GM23338 (cell line): ENCODE results near the gene VSTM1. TPM values are rescaled to one million over a fixed set of nuclear protein-coding genes. Genes with fewer than 3 reads are reported as not detected.

Experiments used
- ATAC-seq: fragments of 200-7000 bp; cut with Tn5 transposase; 3 replicates; pipeline ENCODE4 v1.9.1; 2020
- DNase-seq: peaks from one replicate; pipeline ENCODE4 v3.0.0-alpha.2; 2015; ENCODE audit warnings: low spot score
- H2AFZ ChIP-seq: fragments of 200-600 bp; sonication (generic); 2 replicates; pipeline ENCODE4 v1.8.0; 2016; ENCODE audit warnings: antibody characterized with exemption, mild to moderate bottlenecking, moderate library complexity
- H3F3A ChIP-seq: fragments of 200-600 bp; sonication (generic); replicated peaks from 2 replicates; pipeline ENCODE4 v1.8.0; 2017; ENCODE audit warnings: antibody characterized with exemption, mixed run types, low read depth
- H3K27ac ChIP-seq: fragments of 200-600 bp; sonication (generic); 2 replicates; pipeline ENCODE4 v1.6.1; 2016; ENCODE audit warnings: low read depth
- H3K27me3 ChIP-seq: fragments of 200-600 bp; sonication (generic); 2 replicates; pipeline ENCODE4 v1.8.0; 2016; ENCODE audit warnings: mild to moderate bottlenecking, mixed run types, moderate library complexity; ENCODE audit not compliant: insufficient read depth
- H3K36me3 ChIP-seq: fragments of 200-600 bp; sonication (generic); 2 replicates; pipeline ENCODE4 v1.8.0; 2016; ENCODE audit warnings: mild to moderate bottlenecking; ENCODE audit not compliant: insufficient read depth
- H3K4me1 ChIP-seq: fragments of 200-600 bp; sonication (generic); 2 replicates; pipeline ENCODE4 v1.8.0; 2016; ENCODE audit warnings: mild to moderate bottlenecking, moderate library complexity; ENCODE audit not compliant: insufficient read depth
- H3K4me2 ChIP-seq: fragments of 200-600 bp; sonication (generic); 2 replicates; pipeline ENCODE4 v1.7.1; 2017; ENCODE audit warnings: mixed run types
- H3K4me3 ChIP-seq: fragments of 200-600 bp; sonication (generic); 2 replicates; pipeline ENCODE4 v1.6.1; 2016; ENCODE audit warnings: mixed run types
- H3K79me2 ChIP-seq: fragments of 200-600 bp; sonication (generic); replicated peaks from 2 replicates; pipeline ENCODE4 v1.8.0; 2017; ENCODE audit warnings: mild to moderate bottlenecking; ENCODE audit not compliant: insufficient read depth
- H3K9me2 ChIP-seq: fragments of 200-600 bp; sonication (generic); 2 replicates; pipeline ENCODE4 v1.8.0; 2017; ENCODE audit not compliant: insufficient read depth
- H4K20me1 ChIP-seq: fragments of 200-600 bp; sonication (generic); replicated peaks from 2 replicates; pipeline ENCODE4 v1.8.0; 2017; ENCODE audit warnings: mild to moderate bottlenecking; ENCODE audit not compliant: insufficient read depth
- H3K27ac Mint-ChIP-seq: 2 replicates; pipeline ENCODE4 v1.8.0; 2020; ENCODE audit warnings: inconsistent platforms, mild to moderate bottlenecking, moderate library complexity, mixed read lengths
- H3K27me3 Mint-ChIP-seq: 3 replicates; pipeline ENCODE4 v1.8.0; 2022; ENCODE audit warnings: low read depth, mild to moderate bottlenecking, moderate library complexity, mixed read lengths, inconsistent platforms; ENCODE audit not compliant: insufficient read depth, poor library complexity
- H3K36me3 Mint-ChIP-seq: 3 replicates; pipeline ENCODE4 v1.8.0; 2021; ENCODE audit warnings: low read depth, mild to moderate bottlenecking, inconsistent platforms, moderate library complexity, mixed read lengths
- H3K4me1 Mint-ChIP-seq: 3 replicates; pipeline ENCODE4 v1.8.0; 2020; ENCODE audit warnings: mild to moderate bottlenecking, inconsistent platforms, mixed read lengths
- H3K4me3 Mint-ChIP-seq: 3 replicates; pipeline ENCODE4 v1.8.0; 2021; ENCODE audit warnings: moderate library complexity, mild to moderate bottlenecking, inconsistent platforms, mixed read lengths
- H3K9me3 Mint-ChIP-seq: 3 replicates; pipeline ENCODE4 v1.8.0; 2020; ENCODE audit warnings: moderate library complexity, mild to moderate bottlenecking, inconsistent platforms, mixed read lengths
- CREB1 ChIP-seq: fragments of 250-450 bp; sonication (Bioruptor Pico); IDR thresholded peaks from 2 replicates; pipeline ENCODE4 v1.5.0; 2020; ENCODE audit warnings: low read depth, mild to moderate bottlenecking, moderate library complexity
- CTCF ChIP-seq, 2 experiments: fragments of 200-600 bp in 1 of 2; sonication (generic) in 1 of 2; conservative IDR thresholded peaks; 2 replicates each; pipeline versions ENCODE4 v1.5.1 to v1.6.1; 2016 to 2017; ENCODE audit warnings: antibody characterized with exemption in 2 of 2, low read depth in 2 of 2, mild to moderate bottlenecking in 2 of 2, moderate library complexity in 1 of 2
- ETS1 ChIP-seq: IDR thresholded peaks from 2 replicates; pipeline ENCODE4 v1.6.1; 2016; ENCODE audit warnings: antibody characterized with exemption
- EZH2 ChIP-seq: fragments of 200-600 bp; sonication (generic); IDR thresholded peaks from one replicate; pipeline ENCODE4 v1.8.0; 2017; ENCODE audit warnings: antibody characterized with exemption, mild to moderate bottlenecking, low read depth; ENCODE audit not compliant: unreplicated experiment
- EZH2phosphoT487 ChIP-seq: fragments of 200-600 bp; sonication (generic); IDR thresholded peaks from one replicate; pipeline ENCODE4 v1.8.1; 2018; ENCODE audit warnings: antibody characterized with exemption; ENCODE audit not compliant: unreplicated experiment
- JUNB ChIP-seq: IDR thresholded peaks from one replicate; pipeline ENCODE4 v1.6.1; 2016; ENCODE audit warnings: antibody characterized with exemption; ENCODE audit not compliant: unreplicated experiment
- NANOG ChIP-seq: IDR thresholded peaks from 2 replicates; pipeline ENCODE4 v1.6.1; 2016; ENCODE audit warnings: antibody characterized with exemption, borderline replicate concordance
- POLR2AphosphoS5 ChIP-seq: IDR thresholded peaks from 2 replicates; pipeline ENCODE4 v1.6.1; 2016; ENCODE audit warnings: antibody characterized with exemption, low read depth
- REST ChIP-seq: IDR thresholded peaks from one replicate; pipeline ENCODE4 v1.6.1; 2018; ENCODE audit warnings: antibody characterized with exemption; ENCODE audit not compliant: unreplicated experiment
- STAT1 ChIP-seq: IDR thresholded peaks from one replicate; pipeline ENCODE4 v1.6.1; 2016; ENCODE audit warnings: antibody characterized with exemption; ENCODE audit not compliant: unreplicated experiment
- ZNF114 ChIP-seq: fragments of 250-450 bp; sonication (Bioruptor Pico); IDR thresholded peaks from 2 replicates; pipeline ENCODE4 v1.5.0; 2020; ENCODE audit warnings: mild to moderate bottlenecking, moderate library complexity
- ZNF462 ChIP-seq: fragments of 250-450 bp; sonication (Bioruptor Pico); IDR thresholded peaks from 2 replicates; pipeline ENCODE4 v1.5.0; 2020; ENCODE audit warnings: mild to moderate bottlenecking, moderate library complexity
- polyA plus RNA-seq: library from polyadenylated mRNA; unstranded; fragments of >200 nt; fragmentation: Nextera tagmentation; extraction: Ambion mirVana; gene quantifications from 2 replicates; pipeline ENCODE4 v1.2.1, GENCODE V29; 2016
- total RNA-seq: library from RNA; depleted of rRNA; stranded (reverse); fragments of >200 nt; shearing (Covaris generic); gene quantifications from 2 replicates; pipeline ENCODE4 v1.2.3, GENCODE V29; 2014

The VSTM1 gene
- total and polyA plus RNA-seq, 2 experiments from 2014 or later = not detected

DNA sequence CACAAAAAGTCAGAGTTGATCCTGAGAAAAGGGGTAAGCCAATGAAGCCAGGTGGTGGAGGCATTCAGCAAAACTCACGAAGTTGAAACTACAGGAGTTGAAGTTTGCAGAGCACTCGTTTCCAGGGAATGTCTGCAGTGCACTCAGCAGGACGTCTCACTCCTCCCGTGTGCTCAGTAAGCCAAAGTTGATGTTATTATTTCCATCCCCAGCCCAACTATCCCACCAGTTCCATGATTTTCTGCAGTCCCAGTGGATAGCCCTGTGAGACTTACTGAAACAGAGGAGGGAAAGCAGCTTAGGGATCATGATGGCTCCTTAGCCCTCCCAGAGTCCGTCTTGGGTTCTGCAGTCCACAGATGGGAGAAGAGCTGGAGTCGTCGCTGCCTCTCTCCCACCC, 17.3 kb upstream of the VSTM1 start, which contains the start of gene TARM1 (continued):
- TF ChIP-seq ZNF462 (CRISPR knock-in tag) (no peak), JUNB (no peak), STAT1 (no peak), NANOG (no peak)

DNA sequence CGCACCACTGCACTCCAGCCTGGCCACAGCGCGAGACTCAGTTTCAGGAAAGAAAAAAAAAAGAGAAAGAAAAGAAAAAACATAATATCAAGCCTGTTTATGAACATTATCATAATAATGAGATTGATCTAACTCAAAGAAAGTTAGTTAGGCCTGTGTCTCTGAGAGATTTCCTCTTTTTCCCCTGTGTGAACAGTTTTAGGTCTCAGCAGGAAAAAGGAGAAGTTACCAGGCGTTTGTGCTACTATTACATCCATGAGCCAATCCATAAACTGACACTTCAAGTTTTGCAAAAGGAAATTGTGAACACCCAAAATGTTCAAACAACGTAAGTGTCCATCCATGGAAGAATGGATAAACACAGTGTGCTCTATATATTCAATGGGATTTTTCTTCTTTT, 13.6 kb upstream of the VSTM1 start:
- no peaks in the 10 kb centered on the region for H3K79me2 ChIP-seq
- H3K36me3 ChIP-seq = no peaks in the 10 kb centered on the region
- Mint-ChIP-seq H3K36me3 (peaks cover 3% of the 10 kb centered on the region), H3K9me3 (peaks cover 22% of the 10 kb centered on the region), H3K27ac (no peak overlapping the region), H3K27me3 (peaks cover 8% of the 10 kb centered on the region), H3K4me3 (no peak overlapping the region), H3K4me1 (peaks cover 3% of the 10 kb centered on the region; the same call in 1 of the 3 replicates)
- H3K27ac ChIP-seq = no peak overlapping the region
- no peaks in the 10 kb centered on the region for H3F3A ChIP-seq
- no peak for DNase-seq
- H3K27me3 ChIP-seq = no peaks in the 10 kb centered on the region
- H3K4me1 ChIP-seq = no peaks in the 10 kb centered on the region
- no peak overlapping the region for H3K4me2 ChIP-seq
- no peaks in the 10 kb centered on the region for H3K9me2 ChIP-seq
- no peak for ATAC-seq
- no peak overlapping the region for H2AFZ ChIP-seq
- no peaks in the 10 kb centered on the region for H4K20me1 ChIP-seq
- H3K4me3 ChIP-seq = no peak overlapping the region
- no peak for TF ChIP-seq NANOG
- no peak for TF ChIP-seq EZH2
- no peak for TF ChIP-seq CREB1 (CRISPR knock-in tag)
- no peak for TF ChIP-seq POLR2AphosphoS5
- no peak for TF ChIP-seq CTCF (conservative IDR thresholded peaks at IDR 0.05; ENCODE audit: low read depth in 2 of 2)
- no peak for TF ChIP-seq EZH2phosphoT487
- no peak for TF ChIP-seq ZNF114 (CRISPR knock-in tag)
- TF ChIP-seq REST = no peak
- TF ChIP-seq ETS1 = no peak
